PC-3 (cell line): ENCODE results near the gene MAU2. TPM values are rescaled to one million over a fixed set of nuclear protein-coding genes. Genes with fewer than 3 reads are reported as not detected.

ENCODE experiments used
- ATAC-seq: fragments of 200-7000 bp; cut with Tn5 transposase; 2 replicates; pipeline ENCODE4 v1.9.1; 2020; ENCODE audit warnings: mild to moderate bottlenecking, moderate library complexity
- BruUV-seq: library from RNA; stranded (reverse); fragments of 400-500 nt; replicated peaks from 2 replicates; lab custom pipeline; 2021; lab: Mats Ljungman, UMichigan
- CTCF ChIA-PET: fragments of 300-600 bp; sonication (Branson Sonifier 250); formaldehyde crosslinking; loops from one replicate; lab custom pipeline; 2022; ENCODE audit warnings: antibody characterized with exemption; lab: Charles Lee
- POLR2A ChIA-PET: fragments of 300-600 bp; sonication (Branson Sonifier 250); formaldehyde crosslinking; loops from one replicate; lab custom pipeline; 2022; ENCODE audit warnings: antibody characterized with exemption; ENCODE audit not compliant: unreplicated experiment; lab: Charles Lee
- DNase-seq: peaks from one replicate; pipeline ENCODE4 v3.0.0-alpha.2; 2015
- H2AFZ ChIP-seq: fragments of 300-600 bp; sonication (generic); 2 replicates; pipeline ENCODE4 v1.6.0; 2016; ENCODE audit warnings: antibody characterized with exemption, low read length
- H3F3A ChIP-seq: fragments of 300-600 bp; sonication (generic); one replicate; pipeline ENCODE4 v1.6.0; 2017; ENCODE audit warnings: antibody characterized with exemption, low read length, control low read depth, mild to moderate bottlenecking; ENCODE audit not compliant: unreplicated experiment
- H3K27ac ChIP-seq: fragments of 300-600 bp; sonication (generic); 2 replicates; pipeline ENCODE4 v1.5.1; 2016; ENCODE audit warnings: mild to moderate bottlenecking, low read length
- H3K27me3 ChIP-seq: fragments of 300-600 bp; sonication (generic); 2 replicates; pipeline ENCODE4 v1.6.1; 2016; ENCODE audit warnings: low read length, mixed read lengths
- H3K36me3 ChIP-seq: fragments of 300-600 bp; sonication (generic); 2 replicates; pipeline ENCODE4 v1.6.1; 2016; ENCODE audit warnings: low read depth, mixed run types, low read length, mixed read lengths
- H3K4me1 ChIP-seq: fragments of 300-600 bp; sonication (generic); 2 replicates; pipeline ENCODE4 v1.5.1; 2016; ENCODE audit warnings: low read length; ENCODE audit not compliant: insufficient read depth
- H3K4me2 ChIP-seq: fragments of 300-600 bp; sonication (generic); 2 replicates; pipeline ENCODE4 v1.6.0; 2016; ENCODE audit warnings: low read length
- H3K4me3 ChIP-seq: fragments of 300-600 bp; sonication (generic); 2 replicates; pipeline ENCODE4 v1.5.1; 2016; ENCODE audit warnings: mild to moderate bottlenecking, low read length, mixed read lengths
- H3K79me2 ChIP-seq: fragments of 300-600 bp; sonication (generic); 2 replicates; pipeline ENCODE4 v1.6.1; 2017; ENCODE audit warnings: low read length, mixed read lengths
- H3K9ac ChIP-seq: fragments of 300-600 bp; sonication (generic); 2 replicates; pipeline ENCODE4 v1.6.0; 2016; ENCODE audit warnings: mild to moderate bottlenecking, low read length
- H3K9me2 ChIP-seq: fragments of 300-600 bp; sonication (generic); replicated peaks from 2 replicates; pipeline ENCODE4 v1.6.1; 2016; ENCODE audit warnings: mixed run types, low read length, mixed read lengths
- H3K9me3 ChIP-seq: fragments of 300-600 bp; sonication (generic); 2 replicates; pipeline ENCODE4 v1.6.1; 2016; ENCODE audit warnings: low read length, mixed read lengths
- H4K20me1 ChIP-seq: fragments of 300-600 bp; sonication (generic); 2 replicates; pipeline ENCODE4 v1.6.1; 2016; ENCODE audit warnings: low read length, mixed read lengths
- CTCF ChIP-seq: fragments of 300-600 bp; sonication (generic); conservative IDR thresholded peaks from 2 replicates; pipeline ENCODE4 v1.5.1; 2017; ENCODE audit warnings: antibody characterized with exemption, low read depth, mild to moderate bottlenecking, low read length
- EZH2 ChIP-seq: fragments of 300-600 bp; sonication (generic); IDR thresholded peaks from one replicate; pipeline ENCODE4 v1.6.1; 2017; ENCODE audit warnings: antibody characterized with exemption, mild to moderate bottlenecking, low read length; ENCODE audit not compliant: unreplicated experiment
- EZH2phosphoT487 ChIP-seq: fragments of 300-600 bp; sonication (generic); IDR thresholded peaks from 2 replicates; pipeline ENCODE4 v1.6.1; 2018; ENCODE audit warnings: mild to moderate bottlenecking, antibody characterized with exemption, low read length, borderline replicate concordance
- intact Hi-C: fragments of 100-400 bp; cut with micrococcal nuclease; formaldehyde crosslinking; loops from 2 replicates; pipeline ENCODE4 v1.9.0; 2023
- total RNA-seq: library from RNA; depleted of rRNA; stranded (reverse); fragments of >200 nt; gene quantifications from 2 replicates; pipeline ENCODE4 v1.2.3, GENCODE V29; 2014

The MAU2 gene
- total RNA-seq, 1 experiment from 2014 or later: 32.6 TPM

GRCh38 chr19:19403373-19403901 lies 82.8 kb downstream of the MAU2 start:
- ChIA-PET POLR2A (interaction anchor here (0.6 kb wide), 1 partner anchor 31 kb away, joined by 3 read pairs; no protein-coding TSS in a partner anchor), CTCF (interaction anchor here (1.0 kb wide), 1 partner anchor 72 kb away, joined by 3 read pairs; no protein-coding TSS in a partner anchor)
- ATAC-seq (peak; percentile 8), DNase-seq (peak; percentile 66)
- Histone ChIP-seq H3K27ac (peak overlapping the region; percentile 46), H3K9me2 (no peaks in the 10 kb centered on the region), H3F3A (peaks cover 5% of the 10 kb centered on the region), H2AFZ (no peak overlapping the region), H3K27me3 (no peaks in the 10 kb centered on the region), H4K20me1 (peaks cover 20% of the 10 kb centered on the region), H3K9ac (no peak overlapping the region), H3K79me2 (peaks cover 70% of the 10 kb centered on the region), H3K9me3 (no peaks in the 10 kb centered on the region), H3K4me3 (peak overlapping the region; percentile 0; the same call in 1 of the 2 replicates), H3K36me3 (no peaks in the 10 kb centered on the region), H3K4me1 (peaks cover 35% of the 10 kb centered on the region), H3K4me2 (peak overlapping the region; percentile 65)
- BruUV-seq: no TSS peak
- TF ChIP-seq EZH2phosphoT487: no peak
- TF ChIP-seq CTCF: no peak
- TF ChIP-seq EZH2: no peak
- intact Hi-C loops: no loop called here

DNA sequence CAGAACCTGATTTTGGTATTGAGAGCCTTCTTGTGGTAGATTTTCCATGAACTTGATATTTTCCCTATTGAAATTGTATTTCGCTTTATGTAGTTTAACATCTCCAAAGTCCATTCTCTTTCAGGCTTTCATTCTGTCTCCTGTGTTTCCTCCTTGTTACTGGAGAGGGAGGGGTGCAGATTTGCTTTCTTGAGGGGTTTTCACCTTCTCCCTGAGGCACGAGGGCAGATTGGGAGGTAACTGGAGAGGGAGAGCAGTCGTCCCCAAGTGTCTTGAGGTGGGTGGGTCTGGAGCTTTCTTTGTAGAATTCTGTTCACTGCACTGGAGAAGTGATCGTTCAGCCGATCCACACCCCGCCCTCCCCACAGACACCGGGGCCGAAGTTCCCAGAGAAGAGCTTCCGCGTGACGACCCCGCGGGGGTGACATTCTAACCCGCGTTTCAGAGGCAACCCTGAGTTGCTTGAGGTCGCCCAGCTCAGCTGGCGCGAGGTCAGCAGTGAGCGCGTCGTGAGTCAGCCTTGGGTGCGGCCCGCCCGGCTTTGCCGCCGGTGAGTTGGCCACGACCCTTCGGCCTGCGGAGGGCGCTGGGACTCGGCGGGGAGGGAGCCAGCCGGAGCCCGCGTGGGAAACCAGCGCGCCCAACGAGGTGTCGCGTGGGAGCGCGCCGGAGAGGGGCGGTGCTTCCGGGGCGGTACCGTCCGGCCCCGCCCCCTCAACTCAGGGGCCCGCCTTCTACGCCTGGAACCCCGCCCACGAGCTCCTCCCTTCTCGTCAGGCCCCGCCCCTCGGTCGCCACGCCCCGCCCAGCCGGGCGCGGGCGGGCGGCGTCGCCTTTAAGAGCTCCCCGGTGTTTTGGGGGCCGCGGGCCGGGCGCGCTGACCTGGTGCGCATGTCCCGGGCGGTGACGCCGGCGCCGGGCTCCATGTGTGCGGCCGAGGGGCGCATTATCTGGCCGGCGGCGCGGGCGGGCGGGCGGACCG lies 84.5 kb downstream of the MAU2 start, which contains the start of gene GATAD2A:
Gene GATAD2A (plus strand): TSS at position 797 of the 982 bp plus-strand sequence. CDS start 59,671 bp downstream, outside the sequence.
- Histone ChIP-seq H3K9me2 (no peaks in the 10 kb centered on the region), H3K9me3 (no peaks in the 10 kb centered on the region), H3K4me1 (peaks cover 51% of the 10 kb centered on the region), H3K27me3 (no peaks in the 10 kb centered on the region), H3F3A (peaks cover 5% of the 10 kb centered on the region), H2AFZ (peak within 1 kb of the TSS; percentile 49), H3K27ac (peak within 1 kb of the TSS; percentile 85), H4K20me1 (peaks cover 37% of the 10 kb centered on the region), H3K79me2 (peaks cover 75% of the 10 kb centered on the region), H3K36me3 (no peaks in the 10 kb centered on the region), H3K9ac (peak within 1 kb of the TSS; percentile 88), H3K4me3 (peak within 1 kb of the TSS; percentile 85), H3K4me2 (peak within 1 kb of the TSS; percentile 98)
- TSS peak; percentile 91 for BruUV-seq
- ATAC-seq (peak; percentile 76), DNase-seq (peak; percentile 95)
- peak; percentile 86 for TF ChIP-seq EZH2phosphoT487
- no peak for TF ChIP-seq EZH2
- TF ChIP-seq CTCF: peak; percentile 33; the same call in 1 of the 2 replicates
- intact Hi-C loops: loop anchor here (1.0 kb wide), 1 partner anchor 20 kb away; no protein-coding TSS in a partner anchor
- ChIA-PET CTCF (interaction anchor here (0.7 to 1.1 kb wide), 3 partner anchors 20 to 41 kb away, joined by 3 to 4 read pairs (median 4); no protein-coding TSS in a partner anchor), POLR2A (interaction anchor here (0.5 to 1.0 kb wide), 4 partner anchors 20 to 1685 kb away, joined by 3 to 10 read pairs (median 8); no protein-coding TSS in a partner anchor)
